ENCODE results near the gene SENP3. TPM values are rescaled to one million over a fixed set of nuclear protein-coding genes. Genes with fewer than 3 reads are reported as not detected.
"Not testable (repeated sequence)": the region's sequence is repeated elsewhere in the genome, so short reads cannot be mapped to it uniquely, and the experiment has no call there.

Gene SENP3
- total RNA-seq, 1 experiment from 2014 or later = 85.6 TPM

- no peaks in the 10 kb centered on the region for H3K27me3 ChIP-seq
- no peaks in the 10 kb centered on the region for H3K9me3 ChIP-seq
- DNase-seq = no peak
- peaks cover 10% of the 10 kb centered on the region for H3K36me3 ChIP-seq
- no peak overlapping the region for H3K4me3 ChIP-seq
These were observed 20.9 kb downstream of the SENP3 start for GRCh38 chr17:7582396-7583252.

GRCh38 chr17:7583253-7584109 lies 21.8 kb downstream of the SENP3 start, which contains the start of gene MPDU1:
TSS of gene MPDU1 (plus strand) at chr17:7583852. CDS start at chr17:7583863, 11 bp downstream.
- H3K36me3 ChIP-seq = peaks cover 5% of the 10 kb centered on the region; the same call in 1 of the 2 replicates

DNA sequence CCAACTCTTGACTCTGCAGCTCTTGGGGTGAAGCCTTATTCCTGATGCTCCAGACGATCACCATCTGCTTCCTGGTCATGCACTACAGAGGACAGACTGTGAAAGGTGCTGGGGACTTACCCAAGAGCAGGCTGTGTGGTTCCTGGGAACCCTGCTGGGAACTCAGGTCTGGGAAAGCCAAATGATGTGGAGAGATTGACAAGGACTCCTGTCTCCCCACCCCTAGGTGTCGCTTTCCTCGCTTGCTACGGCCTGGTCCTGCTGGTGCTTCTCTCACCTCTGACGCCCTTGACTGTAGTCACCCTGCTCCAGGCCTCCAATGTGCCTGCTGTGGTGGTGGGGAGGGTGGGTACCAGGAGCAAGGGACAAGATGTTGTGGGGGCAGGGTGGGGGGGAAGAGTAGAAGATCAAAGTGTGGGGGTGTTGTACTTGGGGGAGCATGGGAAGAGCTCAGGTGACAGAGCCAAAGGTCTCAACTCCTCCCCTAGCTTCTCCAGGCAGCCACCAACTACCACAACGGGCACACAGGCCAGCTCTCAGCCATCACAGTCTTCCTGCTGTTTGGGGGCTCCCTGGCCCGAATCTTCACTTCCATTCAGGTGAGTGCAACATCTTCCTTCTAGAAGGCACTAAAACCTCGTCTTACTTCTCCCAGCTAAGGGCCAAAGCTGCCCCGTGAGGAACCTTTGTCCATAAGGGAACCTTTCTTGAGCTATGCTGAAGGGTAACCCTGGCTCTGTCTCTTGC lies 25.1 kb downstream of the SENP3 start:
- Histone ChIP-seq H3K9me3 (no peaks in the 10 kb centered on the region), H3K27me3 (no peaks in the 10 kb centered on the region), H3K36me3 (peaks cover 2% of the 10 kb centered on the region; the same call in 1 of the 2 replicates), H3K4me3 (no peak overlapping the region)
- no peak for DNase-seq

More at GRCh38 chr17:7583253-7584109, 21.8 kb downstream of the SENP3 start, which contains the start of gene MPDU1:
- DNase-seq = peak; percentile 89
- no peaks in the 10 kb centered on the region for H3K27me3 ChIP-seq
- peak within 1 kb of the TSS; percentile 83 for H3K4me3 ChIP-seq
- no peaks in the 10 kb centered on the region for H3K9me3 ChIP-seq

- peak; percentile 67 for DNase-seq
- Histone ChIP-seq H3K4me3 (no peak overlapping the region), H3K27me3 (no peaks in the 10 kb centered on the region), H3K9me3 (no peaks in the 10 kb centered on the region), H3K36me3 (peaks cover 2% of the 10 kb centered on the region; the same call in 1 of the 2 replicates)
These were observed 25.9 kb downstream of the SENP3 start for GRCh38 chr17:7587420-7588151.

- H3K36me3 ChIP-seq = peaks cover 2% of the 10 kb centered on the region; the same call in 1 of the 2 replicates
- no peak for DNase-seq
- H3K9me3 ChIP-seq = no peaks in the 10 kb centered on the region
- H3K27me3 ChIP-seq = no peaks in the 10 kb centered on the region
- no peak overlapping the region for H3K4me3 ChIP-seq
These were observed 27.0 kb downstream of the SENP3 start for GRCh38 chr17:7588553-7589203.

GRCh38 chr17:7589204-7589868 lies 27.6 kb downstream of the SENP3 start:
- Histone ChIP-seq H3K36me3 (peaks cover 6% of the 10 kb centered on the region), H3K9me3 (no peaks in the 10 kb centered on the region), H3K4me3 (no peak overlapping the region), H3K27me3 (no peaks in the 10 kb centered on the region)
- no peak for DNase-seq

GRCh38 chr17:7589891-7590691 lies 28.4 kb downstream of the SENP3 start, which contains the start of gene SOX15:
TSS of gene SOX15 (minus strand) at chr17:7590094. CDS start at chr17:7589676, 418 bp downstream.
- peaks cover 9% of the 10 kb centered on the region for H3K36me3 ChIP-seq
- H3K4me3 ChIP-seq = no peak within 1 kb of the TSS
- DNase-seq = no peak
- H3K9me3 ChIP-seq = no peaks in the 10 kb centered on the region
- no peaks in the 10 kb centered on the region for H3K27me3 ChIP-seq

DNA sequence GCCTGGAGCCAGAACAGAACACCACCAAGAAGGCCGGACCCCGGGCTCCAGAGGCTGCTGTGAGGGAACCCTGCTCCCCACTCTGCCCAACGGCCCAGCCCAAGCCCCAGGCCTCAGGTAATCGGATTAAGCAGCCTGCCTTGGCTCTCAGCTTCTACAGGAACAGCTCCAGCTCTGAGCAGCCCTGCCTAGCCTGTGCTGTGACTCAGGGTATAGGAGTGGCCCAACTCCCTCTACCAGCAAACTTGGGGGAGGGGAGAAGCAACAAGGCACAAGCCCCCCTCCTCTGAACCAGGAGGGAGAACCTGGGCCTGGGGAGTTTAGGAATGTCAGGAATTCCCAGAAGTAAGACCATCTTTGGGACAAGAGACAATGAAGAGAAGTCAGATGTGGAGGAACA lies 29.0 kb downstream of the SENP3 start:
- Histone ChIP-seq H3K36me3 (peaks cover 13% of the 10 kb centered on the region), H3K27me3 (no peaks in the 10 kb centered on the region), H3K4me3 (no peak overlapping the region), H3K9me3 (no peaks in the 10 kb centered on the region)
- peak; percentile 26 for DNase-seq

DNA sequence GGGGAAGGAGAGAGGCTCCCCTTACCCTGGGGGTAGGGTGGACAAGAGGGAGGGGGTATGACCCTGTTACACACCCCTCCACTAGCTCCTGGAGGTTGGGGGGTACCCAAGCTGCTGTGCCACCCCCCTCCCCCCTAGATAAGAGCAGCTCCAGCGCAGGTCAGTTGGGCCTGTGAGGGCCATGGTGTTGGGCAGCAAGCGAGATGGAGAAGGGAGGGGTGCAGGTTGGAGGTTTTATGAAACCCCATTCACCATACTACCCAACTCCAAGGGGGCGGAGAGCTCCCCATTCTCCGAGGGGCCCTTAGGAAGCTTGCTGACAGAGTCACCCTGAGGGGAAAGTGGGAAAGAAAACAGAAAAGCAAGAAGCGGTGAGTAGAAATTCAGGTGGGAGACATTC lies 29.9 kb downstream of the SENP3 start:
- peaks cover 13% of the 10 kb centered on the region for H3K36me3 ChIP-seq
- no peaks in the 10 kb centered on the region for H3K9me3 ChIP-seq

GRCh38 chr17:7592422-7593021 lies 30.8 kb downstream of the SENP3 start:
- no peak overlapping the region for H3K4me3 ChIP-seq
- DNase-seq = no peak
- no peaks in the 10 kb centered on the region for H3K9me3 ChIP-seq
- H3K27me3 ChIP-seq = no peaks in the 10 kb centered on the region
- peaks cover 13% of the 10 kb centered on the region for H3K36me3 ChIP-seq

More for the DNA sequence above, 29.9 kb downstream of the SENP3 start:
- H3K4me3 ChIP-seq = no peak overlapping the region
- H3K27me3 ChIP-seq = no peaks in the 10 kb centered on the region
- DNase-seq = no peak

DNA sequence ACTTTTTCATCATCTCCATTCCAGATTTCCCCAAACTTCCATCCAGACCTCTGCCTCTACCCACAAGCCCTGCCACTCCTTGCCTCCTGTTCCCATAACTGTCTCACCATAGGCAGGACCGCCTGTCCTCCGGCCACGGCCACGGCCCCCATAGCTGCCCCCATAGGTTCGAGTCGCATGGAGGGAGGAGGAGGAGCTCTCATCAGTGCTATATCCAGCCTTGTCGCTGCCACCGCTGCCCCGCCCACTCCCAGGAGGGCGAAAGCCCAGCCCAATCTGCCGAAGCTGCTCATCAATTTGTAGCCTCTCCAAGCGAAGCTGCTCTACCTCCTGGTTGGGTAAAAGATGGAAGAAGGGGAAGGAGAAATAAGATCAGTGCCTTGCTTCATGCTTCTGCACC lies 31.6 kb downstream of the SENP3 start:
- peaks cover 11% of the 10 kb centered on the region for H3K36me3 ChIP-seq

GRCh38 chr17:7597561-7597960 lies 35.8 kb downstream of the SENP3 start:
- not testable (repeated sequence) for DNase-seq, H3K4me3 ChIP-seq, H3K9me3 ChIP-seq, H3K27me3 ChIP-seq
- H3K36me3 ChIP-seq = peaks cover 16% of the 10 kb centered on the region

More for the DNA sequence above, 31.6 kb downstream of the SENP3 start:
- Histone ChIP-seq H3K9me3 (no peaks in the 10 kb centered on the region), H3K27me3 (no peaks in the 10 kb centered on the region), H3K4me3 (no peak overlapping the region)
- DNase-seq = no peak

DNA sequence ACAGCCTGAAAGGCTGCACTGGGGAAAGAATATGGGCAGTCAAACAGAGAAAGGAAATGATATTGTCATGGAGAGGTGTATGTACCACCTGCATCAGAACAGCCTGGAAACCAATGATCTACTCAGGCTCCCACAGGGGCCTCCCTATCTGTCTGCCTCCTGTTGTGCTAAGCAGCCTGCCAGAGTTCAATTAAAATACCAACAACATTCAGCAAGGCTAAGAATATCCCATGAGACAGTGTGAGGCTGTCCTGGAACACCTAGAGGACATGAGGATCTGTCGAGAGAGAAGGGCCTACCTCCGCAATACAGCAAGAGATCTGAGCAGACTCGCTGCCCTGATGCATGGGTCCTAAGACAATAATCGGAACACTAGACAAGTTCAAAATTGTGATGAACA lies 44.6 kb downstream of the SENP3 start:
- Histone ChIP-seq H3K27me3 (no peaks in the 10 kb centered on the region), H3K9me3 (no peaks in the 10 kb centered on the region), H3K36me3 (peaks cover 8% of the 10 kb centered on the region), H3K4me3 (no peak overlapping the region)
- no peak for DNase-seq

GRCh38 chr17:7610641-7611040 lies 48.9 kb downstream of the SENP3 start:
- H3K27me3 ChIP-seq = no peaks in the 10 kb centered on the region
- H3K4me3 ChIP-seq = no peak overlapping the region
- DNase-seq = no peak
- no peaks in the 10 kb centered on the region for H3K9me3 ChIP-seq
- peaks cover 8% of the 10 kb centered on the region for H3K36me3 ChIP-seq
